K562 (cell line): ENCODE measurements around the gene TTC39C. TPM values are rescaled to one million over a fixed set of nuclear protein-coding genes. Genes with fewer than 3 reads are reported as not detected.

Source experiments
- ATAC-seq: fragments of 200-7000 bp; cut with Tn5 transposase; 3 replicates; pipeline ENCODE4 v1.9.1; 2020; ENCODE audit warnings: moderate library complexity
- BruUV-seq: library from RNA; stranded (reverse); fragments of 400-500 nt; replicated peaks from 2 replicates; lab custom pipeline; 2021; lab: Mats Ljungman, UMichigan
- CTCF ChIA-PET: fragments of 300-600 bp; formaldehyde crosslinking; extraction: SDS; loops from one replicate; lab custom pipeline; 2021; ENCODE audit warnings: low intra/inter-chr PET ratio; lab: Yijun Ruan, JAX
- POLR2A ChIA-PET: fragments of 300-600, 350-650 bp; sonication (Branson Sonifier 250); formaldehyde crosslinking; extraction: SDS; loops from one replicate; lab custom pipeline; 2021; ENCODE audit warnings: antibody characterized with exemption, inconsistent platforms; lab: Yijun Ruan, JAX
- DNase-seq, 4 experiments: peaks; one replicate each; pipeline versions ENCODE4 v3.0.0 to v3.0.0-alpha.2; 2011 to 2018; ENCODE audit warnings: low spot score in 3 of 4, mixed read lengths in 3 of 4; ENCODE audit errors: extremely low read depth in 1 of 4
- FAIRE-seq: peaks from 2 replicates; lab custom pipeline; 2011; peaks lifted over from hg19 to GRCh38; lab: Jason Lieb, UNC
- H2AFZ ChIP-seq: 2 replicates; pipeline ENCODE4 v1.6.0; 2011; ENCODE audit warnings: low read depth, low read length, control low read depth, inconsistent platforms
- H3K27ac ChIP-seq: fragments of 200-600 bp; 3 replicates; pipeline ENCODE4 v1.8.0; 2011; ENCODE audit warnings: low read depth, mild to moderate bottlenecking, control low read depth, inconsistent platforms, low read length, moderate library complexity, mixed read lengths; ENCODE audit errors: extremely low read depth
- H3K27me3 ChIP-seq, 2 experiments: fragments of 300-600 bp in 1 of 2; 2 replicates in 1 of 2; 3 replicates in 1 of 2; pipeline versions ENCODE4 v1.6.0 to v1.8.0; 2011; ENCODE audit warnings: inconsistent platforms in 2 of 2, low read length in 2 of 2, mild to moderate bottlenecking in 1 of 2, mixed read lengths in 1 of 2, moderate library complexity in 1 of 2; ENCODE audit not compliant: control insufficient read depth in 2 of 2, insufficient read depth in 2 of 2
- H3K36me3 ChIP-seq: fragments of 300-600 bp; 3 replicates; pipeline ENCODE4 v1.8.0; 2011; ENCODE audit warnings: mild to moderate bottlenecking, low read length, inconsistent platforms; ENCODE audit not compliant: control insufficient read depth, insufficient read depth
- H3K4me1 ChIP-seq, 2 experiments: fragments of 200-600 bp in 1 of 2; replicated peaks in 1 of 2; 2 replicates in 1 of 2; 3 replicates in 1 of 2; pipeline versions ENCODE4 v1.5.1 to v1.8.0; 2011; ENCODE audit warnings: inconsistent platforms in 2 of 2, low read length in 2 of 2, mild to moderate bottlenecking in 1 of 2, mixed read lengths in 1 of 2, moderate library complexity in 1 of 2; ENCODE audit not compliant: control insufficient read depth in 2 of 2, insufficient read depth in 2 of 2
- H3K4me2 ChIP-seq: 2 replicates; pipeline ENCODE4 v1.6.1; 2011; ENCODE audit warnings: low read length, control low read depth, inconsistent platforms, mixed read lengths; ENCODE audit not compliant: insufficient read depth
- H3K4me3 ChIP-seq: fragments of 200-600 bp; sonication (generic), shearing (Covaris generic); 2 replicates; pipeline ENCODE4 v1.5.1; 2016; ENCODE audit warnings: control low read depth, inconsistent platforms
- H3K79me2 ChIP-seq: fragments of 200-600 bp; 3 replicates; pipeline ENCODE4 v1.8.0; 2011; ENCODE audit warnings: low read length, inconsistent platforms; ENCODE audit not compliant: control insufficient read depth, insufficient read depth
- H3K9ac ChIP-seq, 2 experiments: 2 replicates each; pipeline versions ENCODE4 v1.6.0 to v1.6.1; 2011; ENCODE audit warnings: low read depth in 2 of 2, low read length in 2 of 2, control low read depth in 1 of 2, inconsistent platforms in 1 of 2, mild to moderate bottlenecking in 1 of 2, mixed read lengths in 1 of 2; ENCODE audit not compliant: insufficient read depth in 1 of 2
- H3K9me1 ChIP-seq: one replicate; pipeline ENCODE4 v1.6.0; 2011; ENCODE audit warnings: inconsistent platforms, mild to moderate bottlenecking, low read length, moderate library complexity; ENCODE audit not compliant: control insufficient read depth, insufficient read depth
- H3K9me3 ChIP-seq: replicated peaks from 2 replicates; pipeline ENCODE4 v1.5.1; 2011; ENCODE audit warnings: low read depth, low read length, inconsistent platforms; ENCODE audit not compliant: control insufficient read depth, insufficient read depth
- H4K20me1 ChIP-seq: replicated peaks from 2 replicates; pipeline ENCODE4 v1.6.1; 2011; ENCODE audit warnings: low read length, inconsistent platforms, mixed read lengths; ENCODE audit not compliant: control insufficient read depth, insufficient read depth
- EZH2 ChIP-seq: IDR thresholded peaks from 2 replicates; pipeline ENCODE4 v1.6.1; 2012; ENCODE audit warnings: low read depth, mild to moderate bottlenecking, inconsistent platforms, low read length, borderline replicate concordance
- HDAC6 ChIP-seq: IDR thresholded peaks from 2 replicates; pipeline ENCODE4 v1.6.1; 2012; ENCODE audit warnings: low read depth, mild to moderate bottlenecking, control low read depth, inconsistent platforms, low read length, moderate library complexity
- NONO ChIP-seq, 2 experiments: fragments of 200-400 bp in 1 of 2; fragments of 450-650 bp in 1 of 2; formaldehyde crosslinking in 1 of 2; IDR thresholded peaks; 2 replicates each; pipeline ENCODE4 v1.6.1; 2017; ENCODE audit warnings: low read depth in 2 of 2, mild to moderate bottlenecking in 2 of 2, moderate library complexity in 2 of 2, low read length in 1 of 2
- RBM39 ChIP-seq: fragments of 200-400 bp; formaldehyde crosslinking; optimal IDR thresholded peaks from 2 replicates; pipeline ENCODE3; 2018; ENCODE audit warnings: low read depth, low read length
- ZC3H4 ChIP-seq: sonication (generic); formaldehyde crosslinking; IDR thresholded peaks from 2 replicates; pipeline ENCODE4 v1.9.0; 2021; ENCODE audit warnings: missing genetic modification reagents, borderline replicate concordance
- ZNF583 ChIP-seq: fragments of 250-450 bp; sonication (Bioruptor Pico); IDR thresholded peaks from 2 replicates; pipeline ENCODE4 v1.4.0; 2020
- ZNF699 ChIP-seq: fragments of 250-450 bp; sonication (Bioruptor Pico); IDR thresholded peaks from 2 replicates; pipeline ENCODE4 v1.8.0; 2021; ENCODE audit warnings: mild to moderate bottlenecking, moderate library complexity; ENCODE audit not compliant: insufficient replicate concordance
- ZNF764 ChIP-seq: fragments of 250-450 bp; sonication (Bioruptor Pico); IDR thresholded peaks from 2 replicates; pipeline ENCODE4 v1.4.0; 2020; ENCODE audit warnings: low read depth, mild to moderate bottlenecking, moderate library complexity
- ZNF778 ChIP-seq: fragments of 450-650 bp; formaldehyde crosslinking; IDR thresholded peaks from 2 replicates; pipeline ENCODE4 v1.4.0; 2020; ENCODE audit warnings: mild to moderate bottlenecking, moderate library complexity
- ZSCAN29 ChIP-seq: fragments of 450-650 bp; IDR thresholded peaks from 2 replicates; pipeline ENCODE4 v1.6.1; 2017
- WGBS: fragments of 100-300 bp; shearing (Covaris generic); methylation state at CpG from one replicate; pipeline ENCODE4 v1.1.6; 2016; ENCODE audit warnings: low coverage, mixed read lengths; ENCODE audit not compliant: insufficient coverage; ENCODE audit errors: missing lambda C conversion rate; 5-methylcytosine and 5-hydroxymethylcytosine counted together
- in situ Hi-C: fragments of 300-500 bp; cut with MboI; formaldehyde crosslinking; loops from 4 replicates; pipeline ENCODE4 v1.15.0; 2018; ENCODE audit warnings: inconsistent platforms, mixed read lengths
- intact Hi-C: fragments of 100-400 bp; cut with micrococcal nuclease; formaldehyde crosslinking; loops from 2 replicates; pipeline ENCODE4 v1.14.2; 2022
- polyA plus RNA-seq, 8 experiments: library from polyadenylated mRNA; depleted of rRNA in 4 of 8; stranded (reverse) in 5 of 8; unstranded in 3 of 8; fragments of >200 nt; fragmentation: Nextera tagmentation in 2 of 8; fragmentation: Illumina TruSeq in 1 of 8; extraction: Ambion mirVana in 2 of 8; extraction: Trizol in 1 of 8; gene quantifications; 2 replicates each; pipeline versions ENCODE4 v1.2.1 to v1.2.3, GENCODE V29; 2011 to 2014; ENCODE audit warnings: inconsistent platforms in 1 of 8, missing spikeins in 1 of 8
- total RNA-seq, 7 experiments: library from RNA; depleted of rRNA in 6 of 7; stranded (reverse); fragments of >200 nt in 6 of 7; fragmentation: Illumina TruSeq in 2 of 7; extraction: Trizol in 2 of 7; gene quantifications; 2 replicates each; pipeline versions ENCODE4 v1.2.1 to v1.2.3, GENCODE V29; 2011 to 2021; ENCODE audit warnings: low replicate concordance in 1 of 7

TTC39C gene
- total and polyA plus RNA-seq, 9 of the 15 experiments (the other 6 are each of a cell fraction or from before 2014, with no cell fraction given), result 0.01 to 0.58 (median 0.18) TPM; not detected in 5

- TF ChIP-seq ZNF699 (no peak), EZH2 (no peak), ZNF778 (CRISPR knock-in tag) (no peak), RBM39 (no peak), ZNF764 (no peak), ZC3H4 (CRISPR knock-in tag) (no peak), ZNF583 (no peak), ZSCAN29 (no peak), NONO (IDR thresholded peaks at IDR 0.05; ENCODE audit: low read depth in 2 of 2, low read length in 1 of 2) (no peak), HDAC6 (no peak)
- H3K9ac ChIP-seq, result no peak overlapping the region
- WGBS, result 0% methylated on average over 1 of the region's 1 CpG
- H3K9me3 ChIP-seq, result no peaks in the 10 kb centered on the region
- H4K20me1 ChIP-seq, result no peaks in the 10 kb centered on the region
- H3K36me3 ChIP-seq, result no peaks in the 10 kb centered on the region
- no peak for ATAC-seq
- H3K27me3 ChIP-seq, result peaks cover 2 to 4% of the 10 kb centered on the region in 2 experiments; a peak in 1 of 5 replicates
- no peak for DNase-seq
- H3K27ac ChIP-seq, result no peak overlapping the region
- no peak overlapping the region for H3K4me2 ChIP-seq
- BruUV-seq, result no TSS peak
- in situ Hi-C loops (no loop called here), intact Hi-C loops (no loop called here)
- POLR2A ChIA-PET, result no interaction called here
- H2AFZ ChIP-seq, result no peak overlapping the region
- CTCF ChIA-PET, result no interaction called here
- no peak overlapping the region for H3K4me3 ChIP-seq
- no peaks in the 10 kb centered on the region for H3K79me2 ChIP-seq
- no peaks in the 10 kb centered on the region for H3K4me1 ChIP-seq
- H3K9me1 ChIP-seq, result no peaks in the 10 kb centered on the region
- no peak for FAIRE-seq
These were observed 81.4 kb downstream of the TTC39C start for GRCh38 chr18:24095976-24096375.
